ENCODE results near the gene TRIM39.

DNA sequence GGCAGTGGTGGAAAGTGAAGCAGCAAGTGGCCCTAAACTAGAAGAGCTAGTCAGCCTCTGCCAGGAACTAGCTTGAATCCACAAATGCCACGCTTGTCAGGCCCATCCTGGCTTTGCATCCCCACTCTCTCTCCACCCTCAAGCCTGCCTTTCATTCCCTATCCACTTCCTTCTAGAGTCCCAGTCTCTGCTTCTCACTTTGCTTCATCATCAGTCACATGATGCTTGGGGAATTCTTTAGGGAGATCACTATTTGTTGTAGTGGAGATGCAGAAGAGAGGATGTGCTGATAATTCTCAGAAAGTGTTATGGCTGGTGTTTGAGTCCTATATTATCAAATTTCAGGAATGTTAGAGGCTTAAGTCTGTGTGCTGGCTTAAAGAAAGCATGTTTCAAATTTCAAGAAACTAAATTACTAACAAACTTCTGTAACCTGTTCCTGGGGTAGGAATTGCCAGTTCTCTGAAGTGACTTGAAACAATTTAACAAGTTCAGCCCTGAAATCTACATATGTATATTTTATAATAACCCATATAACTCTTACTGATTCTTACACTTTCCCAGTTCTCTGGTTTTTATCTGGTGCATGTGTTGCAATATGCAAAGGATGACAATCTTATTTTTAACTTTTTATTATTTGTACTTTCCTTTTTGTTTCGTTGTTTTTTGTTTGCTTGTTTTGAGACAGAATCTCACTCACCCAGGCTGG, 7.5 kb downstream of the TRIM39 start:
- TF ChIP-seq ZNF274 (IDR thresholded peaks at IDR 0.05; ENCODE audit: low read length) (no peak), ZNF274 (tag by site-specific recombination; IDR thresholded peaks at IDR 0.05; ENCODE audit: borderline replicate concordance) (no peak), ZBTB49 (tag by site-specific recombination; IDR thresholded peaks at IDR 0.05; ENCODE audit: low read depth) (no peak), ATF2 (tag by site-specific recombination; IDR thresholded peaks at IDR 0.05; ENCODE audit: low read depth) (no peak), ZNF530 (tag by site-specific recombination; IDR thresholded peaks at IDR 0.05; ENCODE audit: low read depth) (no peak), ZIC2 (tag by site-specific recombination; IDR thresholded peaks at IDR 0.05) (no peak)
- TF ChIP-seq, protein P1, sequence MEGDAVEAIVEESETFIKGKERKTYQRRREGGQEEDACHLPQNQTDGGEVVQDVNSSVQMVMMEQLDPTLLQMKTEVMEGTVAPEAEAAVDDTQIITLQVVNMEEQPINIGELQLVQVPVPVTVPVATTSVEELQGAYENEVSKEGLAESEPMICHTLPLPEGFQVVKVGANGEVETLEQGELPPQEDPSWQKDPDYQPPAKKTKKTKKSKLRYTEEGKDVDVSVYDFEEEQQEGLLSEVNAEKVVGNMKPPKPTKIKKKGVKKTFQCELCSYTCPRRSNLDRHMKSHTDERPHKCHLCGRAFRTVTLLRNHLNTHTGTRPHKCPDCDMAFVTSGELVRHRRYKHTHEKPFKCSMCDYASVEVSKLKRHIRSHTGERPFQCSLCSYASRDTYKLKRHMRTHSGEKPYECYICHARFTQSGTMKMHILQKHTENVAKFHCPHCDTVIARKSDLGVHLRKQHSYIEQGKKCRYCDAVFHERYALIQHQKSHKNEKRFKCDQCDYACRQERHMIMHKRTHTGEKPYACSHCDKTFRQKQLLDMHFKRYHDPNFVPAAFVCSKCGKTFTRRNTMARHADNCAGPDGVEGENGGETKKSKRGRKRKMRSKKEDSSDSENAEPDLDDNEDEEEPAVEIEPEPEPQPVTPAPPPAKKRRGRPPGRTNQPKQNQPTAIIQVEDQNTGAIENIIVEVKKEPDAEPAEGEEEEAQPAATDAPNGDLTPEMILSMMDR (tag by site-specific recombination; IDR thresholded peaks at IDR 0.05) = no peak
